ENCODE results near the gene FILIP1L.

DNA sequence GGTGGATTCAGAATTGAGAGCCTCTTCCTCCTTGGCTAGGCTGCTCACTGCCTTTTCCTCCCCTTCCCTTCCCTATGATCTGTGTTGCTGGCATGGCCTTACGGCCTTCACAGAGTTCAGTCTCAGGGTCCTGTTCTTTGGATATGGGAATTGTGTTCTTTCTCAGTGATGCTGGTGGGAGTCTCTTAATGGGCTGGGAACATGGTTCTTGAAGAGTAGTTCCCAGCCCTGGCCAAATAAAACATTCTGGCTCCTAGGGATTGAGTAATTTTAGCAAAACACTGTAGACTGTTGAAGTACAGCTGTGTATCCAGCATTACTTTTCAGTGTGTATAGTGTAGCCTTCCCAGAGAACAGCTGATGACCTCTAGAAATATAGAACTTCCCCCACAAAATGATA is 22.6 kb upstream of the FILIP1L start:
- TF ChIP-seq, protein P1, sequence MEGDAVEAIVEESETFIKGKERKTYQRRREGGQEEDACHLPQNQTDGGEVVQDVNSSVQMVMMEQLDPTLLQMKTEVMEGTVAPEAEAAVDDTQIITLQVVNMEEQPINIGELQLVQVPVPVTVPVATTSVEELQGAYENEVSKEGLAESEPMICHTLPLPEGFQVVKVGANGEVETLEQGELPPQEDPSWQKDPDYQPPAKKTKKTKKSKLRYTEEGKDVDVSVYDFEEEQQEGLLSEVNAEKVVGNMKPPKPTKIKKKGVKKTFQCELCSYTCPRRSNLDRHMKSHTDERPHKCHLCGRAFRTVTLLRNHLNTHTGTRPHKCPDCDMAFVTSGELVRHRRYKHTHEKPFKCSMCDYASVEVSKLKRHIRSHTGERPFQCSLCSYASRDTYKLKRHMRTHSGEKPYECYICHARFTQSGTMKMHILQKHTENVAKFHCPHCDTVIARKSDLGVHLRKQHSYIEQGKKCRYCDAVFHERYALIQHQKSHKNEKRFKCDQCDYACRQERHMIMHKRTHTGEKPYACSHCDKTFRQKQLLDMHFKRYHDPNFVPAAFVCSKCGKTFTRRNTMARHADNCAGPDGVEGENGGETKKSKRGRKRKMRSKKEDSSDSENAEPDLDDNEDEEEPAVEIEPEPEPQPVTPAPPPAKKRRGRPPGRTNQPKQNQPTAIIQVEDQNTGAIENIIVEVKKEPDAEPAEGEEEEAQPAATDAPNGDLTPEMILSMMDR (optimal IDR thresholded peaks at IDR 0.05 in 1 of 3, IDR thresholded peaks at IDR 0.05 in 1 of 3, conservative IDR thresholded peaks at IDR 0.05 in 1 of 3; ENCODE audit: extremely low read depth in 1 of 3, insufficient read depth in 2 of 3, low read length in 3 of 3) = no peak
- TF ChIP-seq EZH2 (IDR thresholded peaks at IDR 0.05; ENCODE audit: low read length) = no peak

Measured in keratinocyte (primary cell).